Measurements from ENCODE around the gene LCE6A. TPM values are rescaled to one million over a fixed set of nuclear protein-coding genes. Genes with fewer than 3 reads are reported as not detected.

Gene LCE6A
- total RNA-seq, 1 experiment from 2014 or later: not detected

DNA sequence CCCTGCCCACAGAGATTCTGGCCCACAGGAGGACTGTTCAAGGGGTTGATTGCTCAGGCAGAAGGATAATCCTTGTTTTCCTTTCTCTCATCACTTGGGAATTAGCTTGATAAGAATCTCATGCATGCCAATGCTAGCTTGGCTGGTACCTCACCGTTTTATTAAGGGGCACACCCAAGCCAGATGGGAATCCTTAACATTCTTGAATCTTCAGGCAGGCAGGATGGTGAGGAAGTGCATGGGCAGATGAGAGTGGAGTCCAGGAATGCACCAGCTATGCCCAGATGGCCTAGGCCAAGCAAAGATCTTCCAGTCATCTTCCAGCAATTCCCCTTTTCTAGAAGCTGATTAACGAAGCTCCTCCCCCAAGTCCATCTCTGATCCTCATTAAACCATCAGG lies 13.0 kb downstream of the LCE6A start:
- CTCF ChIA-PET: no interaction called here
- TF ChIP-seq, protein P1, sequence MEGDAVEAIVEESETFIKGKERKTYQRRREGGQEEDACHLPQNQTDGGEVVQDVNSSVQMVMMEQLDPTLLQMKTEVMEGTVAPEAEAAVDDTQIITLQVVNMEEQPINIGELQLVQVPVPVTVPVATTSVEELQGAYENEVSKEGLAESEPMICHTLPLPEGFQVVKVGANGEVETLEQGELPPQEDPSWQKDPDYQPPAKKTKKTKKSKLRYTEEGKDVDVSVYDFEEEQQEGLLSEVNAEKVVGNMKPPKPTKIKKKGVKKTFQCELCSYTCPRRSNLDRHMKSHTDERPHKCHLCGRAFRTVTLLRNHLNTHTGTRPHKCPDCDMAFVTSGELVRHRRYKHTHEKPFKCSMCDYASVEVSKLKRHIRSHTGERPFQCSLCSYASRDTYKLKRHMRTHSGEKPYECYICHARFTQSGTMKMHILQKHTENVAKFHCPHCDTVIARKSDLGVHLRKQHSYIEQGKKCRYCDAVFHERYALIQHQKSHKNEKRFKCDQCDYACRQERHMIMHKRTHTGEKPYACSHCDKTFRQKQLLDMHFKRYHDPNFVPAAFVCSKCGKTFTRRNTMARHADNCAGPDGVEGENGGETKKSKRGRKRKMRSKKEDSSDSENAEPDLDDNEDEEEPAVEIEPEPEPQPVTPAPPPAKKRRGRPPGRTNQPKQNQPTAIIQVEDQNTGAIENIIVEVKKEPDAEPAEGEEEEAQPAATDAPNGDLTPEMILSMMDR (IDR thresholded peaks at IDR 0.05; ENCODE audit: insufficient read depth in 1 of 2, low read depth in 1 of 2, low read length in 1 of 2, severe bottlenecking in 1 of 2, unreplicated experiment in 1 of 2): no peak
- DNase-seq: no peak
- Mint-ChIP-seq H3K36me3 (ENCODE audit: insufficient read depth, unreplicated experiment) (no peaks in the 10 kb centered on the region), H3K9me3 (ENCODE audit: unreplicated experiment) (no peaks in the 10 kb centered on the region), H3K4me3 (ENCODE audit: unreplicated experiment) (no peak overlapping the region), H3K4me1 (ENCODE audit: low read depth, unreplicated experiment) (no peaks in the 10 kb centered on the region), H3K27me3 (ENCODE audit: insufficient read depth, unreplicated experiment) (peaks cover 5% of the 10 kb centered on the region), H3K27ac (ENCODE audit: unreplicated experiment) (no peak overlapping the region)
- no peaks in the 10 kb centered on the region for H3K9me3 ChIP-seq
- POLR2A ChIA-PET: no interaction called here
- H3K4me1 ChIP-seq: no peaks in the 10 kb centered on the region
- H3K4me3 ChIP-seq (ENCODE audit: low read depth, low read length): no peak overlapping the region
- BruUV-seq (replicated peaks): no TSS peak
- H3K36me3 ChIP-seq (ENCODE audit: control insufficient read depth, insufficient read depth, low read length): no peaks in the 10 kb centered on the region
- no peaks in the 10 kb centered on the region for H3K27me3 ChIP-seq (replicated peaks; ENCODE audit: control insufficient read depth, insufficient read depth, low read length)
- intact Hi-C loops (cut with micrococcal nuclease; ENCODE audit: unreplicated experiment): no loop called here

DNA sequence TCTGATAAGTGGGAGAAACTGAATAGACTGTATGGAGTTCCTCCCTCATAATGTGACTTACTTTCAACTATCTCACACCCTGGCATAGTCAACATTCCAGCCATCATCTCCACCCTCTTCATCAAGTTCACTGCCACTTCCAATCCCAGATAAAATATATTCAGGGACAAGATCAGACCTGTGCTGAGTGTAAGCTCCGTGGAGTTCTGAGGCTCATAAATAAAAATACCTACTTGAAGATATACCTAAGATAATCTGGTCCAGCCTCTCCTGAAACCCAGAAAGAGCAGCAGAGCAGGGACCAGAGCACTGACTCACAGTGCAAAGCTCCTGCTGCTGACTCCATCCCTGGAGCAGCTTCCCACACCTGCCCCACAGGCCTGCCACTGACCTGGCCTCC lies 15.4 kb downstream of the LCE6A start:
- H3K4me1 Mint-ChIP-seq (ENCODE audit: low read depth, unreplicated experiment): no peaks in the 10 kb centered on the region
- no peaks in the 10 kb centered on the region for H3K9me3 Mint-ChIP-seq (ENCODE audit: unreplicated experiment)
- Histone ChIP-seq H3K36me3 (ENCODE audit: control insufficient read depth, insufficient read depth, low read length) (no peaks in the 10 kb centered on the region), H3K27me3 (replicated peaks; ENCODE audit: control insufficient read depth, insufficient read depth, low read length) (no peaks in the 10 kb centered on the region), H3K4me3 (ENCODE audit: low read depth, low read length) (no peak overlapping the region), H3K9me3 (no peaks in the 10 kb centered on the region), H3K4me1 (no peaks in the 10 kb centered on the region)
- no peak for DNase-seq
- BruUV-seq (replicated peaks): no TSS peak
- no peak overlapping the region for H3K27ac Mint-ChIP-seq (ENCODE audit: unreplicated experiment)
- TF ChIP-seq, protein P1 (IDR thresholded peaks at IDR 0.05; ENCODE audit: insufficient read depth in 1 of 2, low read depth in 1 of 2, low read length in 1 of 2, severe bottlenecking in 1 of 2, unreplicated experiment in 1 of 2): no peak
- no peak overlapping the region for H3K4me3 Mint-ChIP-seq (ENCODE audit: unreplicated experiment)
- peaks cover 10% of the 10 kb centered on the region for H3K27me3 Mint-ChIP-seq (ENCODE audit: insufficient read depth, unreplicated experiment)
- H3K36me3 Mint-ChIP-seq (ENCODE audit: insufficient read depth, unreplicated experiment): no peaks in the 10 kb centered on the region
- CTCF ChIA-PET: no interaction called here
- POLR2A ChIA-PET: no interaction called here
- intact Hi-C loops (cut with micrococcal nuclease; ENCODE audit: unreplicated experiment): no loop called here

DNA sequence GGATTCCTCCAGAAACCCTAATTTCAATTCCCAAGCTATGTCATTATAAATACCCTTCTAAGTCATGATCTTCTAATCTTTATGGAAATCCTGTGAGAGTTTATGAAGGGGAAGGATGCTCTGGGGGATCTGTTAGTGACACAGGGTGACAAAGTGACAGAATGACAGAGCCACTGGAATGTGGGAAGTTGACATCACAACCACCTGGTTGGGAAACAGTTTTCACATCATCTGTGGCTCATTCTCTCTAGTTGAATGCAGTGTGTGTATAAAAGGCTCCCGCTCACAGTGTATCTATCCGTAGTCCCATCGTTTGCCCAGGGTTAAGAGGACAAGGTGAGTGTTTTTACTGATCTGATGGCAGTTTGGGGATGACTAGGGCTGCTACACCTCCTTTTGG lies 17.0 kb downstream of the LCE6A start, which contains the start of gene LCE7A:
Gene LCE7A, plus strand, starts transcription at position 301 of the 400 bp plus-strand sequence. CDS start 702 bp downstream, outside the sequence.
- POLR2A ChIA-PET: no interaction called here
- H3K4me1 ChIP-seq: no peaks in the 10 kb centered on the region
- CTCF ChIA-PET: no interaction called here
- BruUV-seq (replicated peaks): no TSS peak
- no peak within 1 kb of the TSS for H3K27ac Mint-ChIP-seq (ENCODE audit: unreplicated experiment)
- DNase-seq: no peak
- peaks cover 10% of the 10 kb centered on the region for H3K27me3 Mint-ChIP-seq (ENCODE audit: insufficient read depth, unreplicated experiment)
- no peaks in the 10 kb centered on the region for H3K9me3 Mint-ChIP-seq (ENCODE audit: unreplicated experiment)
- H3K4me3 Mint-ChIP-seq (ENCODE audit: unreplicated experiment): no peak within 1 kb of the TSS
- no peaks in the 10 kb centered on the region for H3K9me3 ChIP-seq
- no peaks in the 10 kb centered on the region for H3K27me3 ChIP-seq (replicated peaks; ENCODE audit: control insufficient read depth, insufficient read depth, low read length)
- H3K36me3 Mint-ChIP-seq (ENCODE audit: insufficient read depth, unreplicated experiment): no peaks in the 10 kb centered on the region
- no peaks in the 10 kb centered on the region for H3K4me1 Mint-ChIP-seq (ENCODE audit: low read depth, unreplicated experiment)
- H3K4me3 ChIP-seq (ENCODE audit: low read depth, low read length): no peak within 1 kb of the TSS
- no peaks in the 10 kb centered on the region for H3K36me3 ChIP-seq (ENCODE audit: control insufficient read depth, insufficient read depth, low read length)
- TF ChIP-seq, protein P1 (IDR thresholded peaks at IDR 0.05; ENCODE audit: insufficient read depth in 1 of 2, low read depth in 1 of 2, low read length in 1 of 2, severe bottlenecking in 1 of 2, unreplicated experiment in 1 of 2): no peak
- intact Hi-C loops (cut with micrococcal nuclease; ENCODE audit: unreplicated experiment): no loop called here
